Activated effector memory CD4-positive, alpha-beta T cell treated with Interleukin-2 at 50 U/mL for 16 hours (primary cell): Measurements from ENCODE around the gene TMEM252.

Experiments
- DNase-seq: peaks from one replicate; pipeline ENCODE4 v3.0.0-alpha.2; 2020

The TMEM252 gene

GRCh38 chr9:68496356-68496755, 44.3 kb downstream of the TMEM252 start:
- DNase-seq = no peak

- DNase-seq = no peak
Observed at GRCh38 chr9:68495247-68495646, 45.4 kb downstream of the TMEM252 start.

GRCh38 chr9:68493958-68494577, 46.6 kb downstream of the TMEM252 start:
- no peak for DNase-seq

GRCh38 chr9:68493541-68493940, 47.1 kb downstream of the TMEM252 start:
- DNase-seq = no peak

- no peak for DNase-seq
Observed at GRCh38 chr9:68492806-68493205, 47.9 kb downstream of the TMEM252 start.

- no peak for DNase-seq
Observed at GRCh38 chr9:68489646-68490045, 51.0 kb downstream of the TMEM252 start.

GRCh38 chr9:68488126-68488525, 52.6 kb downstream of the TMEM252 start:
- no peak for DNase-seq
